Testis (tissue), 2 donors: Measurements from ENCODE around the gene CLNK.

Source experiments
- CTCF ChIP-seq, 3 experiments: fragments of 450-650 bp in 2 of 3; fragments of 200-600 bp in 1 of 3; sonication (generic) in 1 of 3; IDR thresholded peaks; one replicate each; pipeline ENCODE4 v1.5.1; 2016 to 2019; ENCODE audit warnings: antibody characterized with exemption in 3 of 3, mild to moderate bottlenecking in 2 of 3, moderate library complexity in 1 of 3
- POLR2A ChIP-seq: fragments of 450-650 bp; IDR thresholded peaks from one replicate; pipeline ENCODE4 v1.6.1; 2017; ENCODE audit warnings: antibody characterized with exemption, mild to moderate bottlenecking, moderate library complexity

GRCh38 chr4:10454121-10454520 is 230.4 kb downstream of the CLNK start:
- no peak for TF ChIP-seq CTCF (IDR thresholded peaks at IDR 0.05)
- no peak for TF ChIP-seq POLR2A
